Mammary epithelial cell (primary cell): ENCODE data around the gene TVP23C.

Source experiments
- CTCF ChIP-seq, 2 donors: IDR thresholded peaks in 1 of 2; conservative IDR thresholded peaks in 1 of 2; 2 replicates each; pipeline ENCODE4 v1.5.1; 2011 to 2012; ENCODE audit warnings: inconsistent platforms in 2 of 2, low read length in 2 of 2, mild to moderate bottlenecking in 2 of 2, control low read depth in 1 of 2, low read depth in 1 of 2; ENCODE audit not compliant: insufficient read depth in 1 of 2; ENCODE audit errors: extremely low read depth in 1 of 2
- EZH2 ChIP-seq: IDR thresholded peaks from 2 replicates; pipeline ENCODE4 v1.6.1; 2012; ENCODE audit warnings: low read length, inconsistent platforms, borderline replicate concordance

- TF ChIP-seq CTCF (conservative IDR thresholded peaks at IDR 0.05 in 1 of 2, IDR thresholded peaks at IDR 0.05 in 1 of 2; ENCODE audit: extremely low read depth in 1 of 2, insufficient read depth in 1 of 2, low read depth in 1 of 2, low read length in 2 of 2) = no peak
- TF ChIP-seq EZH2 = no peak
Measured at GRCh38 chr17:15493693-15494035, 69.6 kb downstream of the TVP23C start.
